ENCODE data around the gene PTK6. TPM values are rescaled to one million over a fixed set of nuclear protein-coding genes. Genes with fewer than 3 reads are reported as not detected.

Gene PTK6
- total and polyA plus RNA-seq, 8 donors, result 0.61 to 4.5 (median 1.2) TPM

- DNase-seq (no peak), FAIRE-seq (no peak), ATAC-seq (no peak)
- Histone ChIP-seq H3K9me3 (no peaks in the 10 kb centered on the region), H3K27me3 (no peaks in the 10 kb centered on the region), H3K27ac (no peak overlapping the region), H3K36me3 (no peaks in the 10 kb centered on the region), H3K4me3 (no peak overlapping the region), H3K4me1 (no peaks in the 10 kb centered on the region)
- intact Hi-C loops (cut with DNase I), result no loop called here
- TF ChIP-seq, protein P1, sequence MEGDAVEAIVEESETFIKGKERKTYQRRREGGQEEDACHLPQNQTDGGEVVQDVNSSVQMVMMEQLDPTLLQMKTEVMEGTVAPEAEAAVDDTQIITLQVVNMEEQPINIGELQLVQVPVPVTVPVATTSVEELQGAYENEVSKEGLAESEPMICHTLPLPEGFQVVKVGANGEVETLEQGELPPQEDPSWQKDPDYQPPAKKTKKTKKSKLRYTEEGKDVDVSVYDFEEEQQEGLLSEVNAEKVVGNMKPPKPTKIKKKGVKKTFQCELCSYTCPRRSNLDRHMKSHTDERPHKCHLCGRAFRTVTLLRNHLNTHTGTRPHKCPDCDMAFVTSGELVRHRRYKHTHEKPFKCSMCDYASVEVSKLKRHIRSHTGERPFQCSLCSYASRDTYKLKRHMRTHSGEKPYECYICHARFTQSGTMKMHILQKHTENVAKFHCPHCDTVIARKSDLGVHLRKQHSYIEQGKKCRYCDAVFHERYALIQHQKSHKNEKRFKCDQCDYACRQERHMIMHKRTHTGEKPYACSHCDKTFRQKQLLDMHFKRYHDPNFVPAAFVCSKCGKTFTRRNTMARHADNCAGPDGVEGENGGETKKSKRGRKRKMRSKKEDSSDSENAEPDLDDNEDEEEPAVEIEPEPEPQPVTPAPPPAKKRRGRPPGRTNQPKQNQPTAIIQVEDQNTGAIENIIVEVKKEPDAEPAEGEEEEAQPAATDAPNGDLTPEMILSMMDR (IDR thresholded peaks at IDR 0.05), result no peak
- WGBS, 2 donors, result 48 to 55% methylated on average over 15 of the region's 15 CpGs
These were observed 15.5 kb upstream of the PTK6 start for GRCh38 chr20:63552481-63553249.

- no peak for ATAC-seq
- 42 to 63% methylated on average over 9 of the region's 9 CpGs for WGBS, 2 donors
These were observed 13.9 kb upstream of the PTK6 start for GRCh38 chr20:63551068-63551467.

DNA sequence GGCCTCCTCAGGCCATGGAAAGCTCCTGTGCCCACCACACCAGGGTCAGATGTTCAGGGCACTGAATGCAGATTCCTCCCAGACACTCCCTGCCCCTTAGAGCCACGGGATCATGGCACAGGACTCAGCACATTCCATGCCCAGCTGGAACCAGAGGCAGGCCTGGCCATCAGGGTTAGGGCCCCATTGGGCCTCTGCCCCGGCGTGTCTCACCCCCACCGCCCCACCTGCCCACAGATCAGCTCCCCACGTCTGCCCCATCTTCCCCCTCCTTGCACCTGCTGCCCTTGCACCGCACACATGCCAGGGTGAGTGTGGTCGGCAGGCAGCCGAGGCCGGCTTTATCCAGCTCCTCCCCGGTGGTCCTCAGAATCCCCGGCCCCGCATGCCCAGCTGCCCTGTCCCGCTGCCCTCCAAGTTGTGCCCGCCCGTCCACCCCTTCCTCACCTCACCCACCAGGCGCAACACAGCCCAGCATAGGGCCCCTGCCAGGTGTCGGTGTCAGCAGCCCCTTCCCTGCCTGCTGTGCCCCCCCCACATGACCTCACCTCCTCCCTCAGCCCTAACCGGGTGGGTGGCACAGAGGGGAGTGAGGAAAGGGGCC, 12.6 kb upstream of the PTK6 start:
- ATAC-seq, result no peak
- no peak overlapping the region for H3K27ac ChIP-seq
- no peaks in the 10 kb centered on the region for H3K9me3 ChIP-seq
- H3K27me3 ChIP-seq, result no peaks in the 10 kb centered on the region
- no peak for FAIRE-seq
- 66 to 71% methylated on average over 16 to 18 of the region's 18 CpGs for WGBS, 2 donors
- no peaks in the 10 kb centered on the region for H3K4me1 ChIP-seq
- intact Hi-C loops (cut with DNase I), result loop anchor here in 1 of 3 donors (10.0 kb wide), 1 partner anchor 415 kb away; the partner anchor contains the start of gene ZNF512B
- H3K4me3 ChIP-seq, result no peak overlapping the region
- no peak for DNase-seq
- H3K36me3 ChIP-seq, result no peaks in the 10 kb centered on the region
- TF ChIP-seq, protein P1 (IDR thresholded peaks at IDR 0.05), result no peak

More at GRCh38 chr20:63551068-63551467, 13.9 kb upstream of the PTK6 start:
- TF ChIP-seq, protein P1 (IDR thresholded peaks at IDR 0.05), result no peak
- H3K36me3 ChIP-seq, result no peaks in the 10 kb centered on the region
- no peak overlapping the region for H3K4me3 ChIP-seq
- FAIRE-seq, result no peak
- no peaks in the 10 kb centered on the region for H3K27me3 ChIP-seq
- no peak for DNase-seq
- no peaks in the 10 kb centered on the region for H3K4me1 ChIP-seq
- intact Hi-C loops (cut with DNase I), result no loop called here
- no peak overlapping the region for H3K27ac ChIP-seq
- H3K9me3 ChIP-seq, result no peaks in the 10 kb centered on the region

DNA sequence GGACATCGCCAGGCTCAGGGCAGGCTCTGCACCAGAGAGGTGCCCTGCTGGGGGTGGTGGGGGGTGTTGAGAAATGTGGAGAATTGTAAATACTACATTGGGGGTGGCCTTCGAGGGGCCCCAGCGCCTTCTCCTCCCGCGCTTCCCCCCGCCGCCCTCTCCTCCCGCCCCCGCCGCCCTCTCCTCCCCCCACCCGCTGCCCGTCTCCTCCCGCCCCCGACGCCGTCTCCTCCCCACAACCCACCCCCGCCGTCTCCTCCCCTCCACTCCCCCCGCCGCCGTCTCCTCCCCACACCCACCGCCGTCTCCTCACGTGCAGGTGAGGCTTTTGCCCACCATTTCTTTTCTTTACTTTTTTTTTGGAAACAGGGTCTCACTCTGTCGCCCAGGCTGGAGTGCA, 11.8 kb upstream of the PTK6 start:
- intact Hi-C loops (cut with DNase I), result loop anchor here in 1 of 3 donors (10.0 kb wide), 1 partner anchor 416 kb away; the partner anchor contains the start of gene ZNF512B
- Histone ChIP-seq H3K4me1 (no peaks in the 10 kb centered on the region), H3K36me3 (no peaks in the 10 kb centered on the region), H3K27ac (no peak overlapping the region), H3K4me3 (no peak overlapping the region), H3K27me3 (no peaks in the 10 kb centered on the region), H3K9me3 (no peaks in the 10 kb centered on the region)
- TF ChIP-seq, protein P1 (IDR thresholded peaks at IDR 0.05), result no peak
- ATAC-seq (no peak), DNase-seq (no peak), FAIRE-seq (no peak)
- 21 to 33% methylated on average over 7 to 13 of the region's 25 CpGs for WGBS, 2 donors

GRCh38 chr20:63548542-63548941, 11.4 kb upstream of the PTK6 start:
- Histone ChIP-seq H3K27me3 (no peaks in the 10 kb centered on the region), H3K4me1 (no peaks in the 10 kb centered on the region), H3K9me3 (no peaks in the 10 kb centered on the region), H3K4me3 (no peak overlapping the region), H3K36me3 (no peaks in the 10 kb centered on the region), H3K27ac (no peak overlapping the region)
- ATAC-seq (no peak), DNase-seq (no peak), FAIRE-seq (no peak)
- WGBS, 2 donors, result 30 to 43% methylated on average over 9 to 11 of the region's 11 CpGs
- TF ChIP-seq, protein P1 (IDR thresholded peaks at IDR 0.05), result no peak
- intact Hi-C loops (cut with DNase I), result loop anchor here in 1 of 3 donors (10.0 kb wide), 1 partner anchor 416 kb away; the partner anchor contains the start of gene ZNF512B
